Left kidney (tissue), 2 donors: ENCODE measurements around the gene ITPRID2. TPM values are rescaled to one million over a fixed set of nuclear protein-coding genes. Genes with fewer than 3 reads are reported as not detected.
"Not testable (repeated sequence)": the region's sequence is repeated elsewhere in the genome, so short reads cannot be mapped to it uniquely, and the experiment has no call there.

Experiments
- DNase-seq: peaks from one replicate; pipeline ENCODE4 v3.0.0-alpha.2; 2013
- polyA plus RNA-seq: library from polyadenylated mRNA; unstranded; fragments of 120-200 nt; gene quantifications from one replicate; pipeline ENCODE4 v1.2.1, GENCODE V29; 2013; ENCODE audit not compliant: insufficient read length

ITPRID2 gene
- polyA plus RNA-seq, 1 donor, result 206 TPM

GRCh38 chr2:181915102-181915501 lies 23.6 kb downstream of the ITPRID2 start:
- DNase-seq, result no peak

- DNase-seq, result no peak
Measured at GRCh38 chr2:181916726-181917718, 25.5 kb downstream of the ITPRID2 start.

GRCh38 chr2:181918188-181918587 lies 26.7 kb downstream of the ITPRID2 start:
- DNase-seq, result no peak

- no peak for DNase-seq
Measured at GRCh38 chr2:181923121-181923520, 31.6 kb downstream of the ITPRID2 start.

GRCh38 chr2:181924336-181924735 lies 32.8 kb downstream of the ITPRID2 start:
- no peak for DNase-seq

- DNase-seq, result no peak
Measured at GRCh38 chr2:181934694-181935093, 43.2 kb downstream of the ITPRID2 start.

- no peak for DNase-seq
Measured at GRCh38 chr2:181937473-181937872, 45.9 kb downstream of the ITPRID2 start.

- DNase-seq, result no peak
Measured at GRCh38 chr2:181943411-181944124, 52.0 kb downstream of the ITPRID2 start.

- DNase-seq, result no peak
Measured at GRCh38 chr2:181944164-181944913, 52.8 kb downstream of the ITPRID2 start.

GRCh38 chr2:181944914-181945291 lies 53.4 kb downstream of the ITPRID2 start:
- DNase-seq, result no peak

GRCh38 chr2:181946444-181947127 lies 55.1 kb downstream of the ITPRID2 start:
- DNase-seq, result no peak

- DNase-seq, result no peak
Measured at GRCh38 chr2:181947273-181947672, 55.7 kb downstream of the ITPRID2 start.

GRCh38 chr2:181948227-181948626 lies 56.7 kb downstream of the ITPRID2 start:
- DNase-seq, result no peak

- no peak for DNase-seq
Measured at GRCh38 chr2:181949047-181949446, 57.5 kb downstream of the ITPRID2 start.

- no peak for DNase-seq
Measured at GRCh38 chr2:181952404-181953226, 61.1 kb downstream of the ITPRID2 start.

GRCh38 chr2:181953881-181954537 lies 62.5 kb downstream of the ITPRID2 start:
- DNase-seq, result peak; percentile 87

GRCh38 chr2:181954538-181954883 lies 63.0 kb downstream of the ITPRID2 start:
- no peak for DNase-seq

GRCh38 chr2:181955010-181955409 lies 63.5 kb downstream of the ITPRID2 start:
- no peak for DNase-seq

GRCh38 chr2:181955866-181956265 lies 64.3 kb downstream of the ITPRID2 start:
- DNase-seq, result not testable (repeated sequence)

GRCh38 chr2:181957668-181958067 lies 66.1 kb downstream of the ITPRID2 start:
- DNase-seq, result no peak
